ENCODE measurements around the gene PAPOLA. TPM values are rescaled to one million over a fixed set of nuclear protein-coding genes. Genes with fewer than 3 reads are reported as not detected.

The PAPOLA gene
- total and polyA plus RNA-seq, 2 of the 4 experiments (the other 2 are of a cell fraction), result 73.8 to 128 TPM

- Histone ChIP-seq H4K20me1 (ENCODE audit: insufficient read depth, low read length) (peaks cover 93% of the 10 kb centered on the region), H4K5ac (ENCODE audit: low read depth, low read length) (no peak overlapping the region), H3K9me3 (ENCODE audit: control insufficient read depth, insufficient read depth, low read length) (no peaks in the 10 kb centered on the region), H2BK120ac (ENCODE audit: low read depth, low read length) (no peak overlapping the region), H3K18ac (ENCODE audit: low read depth, low read length) (no peak overlapping the region), H3K36me3 (ENCODE audit: control insufficient read depth, insufficient read depth, low read length) (no peaks in the 10 kb centered on the region), H2BK15ac (ENCODE audit: low read depth, low read length) (no peak overlapping the region), H4K91ac (ENCODE audit: insufficient read depth, low read depth, low read length) (no peak overlapping the region), H2BK20ac (ENCODE audit: low read depth, low read length) (no peak overlapping the region), H3K4me1 (ENCODE audit: control insufficient read depth, insufficient read depth, low read length) (peaks cover 8% of the 10 kb centered on the region), H2AFZ (replicated peaks; ENCODE audit: low read length, poor library complexity) (no peak overlapping the region), H3K27ac (ENCODE audit: insufficient read depth, low read length) (no peak overlapping the region), H3K56ac (ENCODE audit: extremely low read depth, insufficient read depth, low read length) (no peak overlapping the region), H3K79me1 (ENCODE audit: low read depth in 1 of 2, low read length in 2 of 2) (peaks cover 4 to 34% of the 10 kb centered on the region in 2 experiments; a peak in 3 of 4 replicates), H3K9me1 (ENCODE audit: insufficient read depth, low read length) (no peaks in the 10 kb centered on the region; the same call in 1 of the 2 replicates), H3K9ac (ENCODE audit: low read depth, low read length) (no peak overlapping the region), H3K23ac (ENCODE audit: low read depth, low read length) (no peak overlapping the region), H3K14ac (replicated peaks; ENCODE audit: low read depth, low read length) (no peak overlapping the region), H2AK9ac (replicated peaks; ENCODE audit: low read depth, low read length, poor library complexity) (no peak overlapping the region), H3K4ac (ENCODE audit: low read depth, low read length) (no peak overlapping the region), H2AK5ac (ENCODE audit: low read depth, low read length) (no peak overlapping the region), H2BK5ac (ENCODE audit: low read depth, low read length, poor library complexity, severe bottlenecking) (no peak overlapping the region), H3K4me3 (ENCODE audit: insufficient read depth, low read depth, low read length) (no peak overlapping the region), H4K8ac (ENCODE audit: low read depth in 2 of 2, low read length in 2 of 2) (no peak overlapping the region), H3K27me3 (ENCODE audit: control insufficient read depth, insufficient read depth, low read length) (no peaks in the 10 kb centered on the region), H3K4me2 (ENCODE audit: low read depth, low read length) (no peak overlapping the region)
- ChIA-PET POLR2A (ENCODE audit: unreplicated experiment) (no interaction called here), CTCF (no interaction called here)
- TF ChIP-seq, protein P1, sequence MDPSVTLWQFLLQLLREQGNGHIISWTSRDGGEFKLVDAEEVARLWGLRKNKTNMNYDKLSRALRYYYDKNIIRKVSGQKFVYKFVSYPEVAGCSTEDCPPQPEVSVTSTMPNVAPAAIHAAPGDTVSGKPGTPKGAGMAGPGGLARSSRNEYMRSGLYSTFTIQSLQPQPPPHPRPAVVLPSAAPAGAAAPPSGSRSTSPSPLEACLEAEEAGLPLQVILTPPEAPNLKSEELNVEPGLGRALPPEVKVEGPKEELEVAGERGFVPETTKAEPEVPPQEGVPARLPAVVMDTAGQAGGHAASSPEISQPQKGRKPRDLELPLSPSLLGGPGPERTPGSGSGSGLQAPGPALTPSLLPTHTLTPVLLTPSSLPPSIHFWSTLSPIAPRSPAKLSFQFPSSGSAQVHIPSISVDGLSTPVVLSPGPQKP (IDR thresholded peaks at IDR 0.05; ENCODE audit: borderline replicate concordance, low read depth, low read length), result no peak
- no peak for TF ChIP-seq FOS (IDR thresholded peaks at IDR 0.05; ENCODE audit: low read depth, low read length)
- TF ChIP-seq, protein P2, sequence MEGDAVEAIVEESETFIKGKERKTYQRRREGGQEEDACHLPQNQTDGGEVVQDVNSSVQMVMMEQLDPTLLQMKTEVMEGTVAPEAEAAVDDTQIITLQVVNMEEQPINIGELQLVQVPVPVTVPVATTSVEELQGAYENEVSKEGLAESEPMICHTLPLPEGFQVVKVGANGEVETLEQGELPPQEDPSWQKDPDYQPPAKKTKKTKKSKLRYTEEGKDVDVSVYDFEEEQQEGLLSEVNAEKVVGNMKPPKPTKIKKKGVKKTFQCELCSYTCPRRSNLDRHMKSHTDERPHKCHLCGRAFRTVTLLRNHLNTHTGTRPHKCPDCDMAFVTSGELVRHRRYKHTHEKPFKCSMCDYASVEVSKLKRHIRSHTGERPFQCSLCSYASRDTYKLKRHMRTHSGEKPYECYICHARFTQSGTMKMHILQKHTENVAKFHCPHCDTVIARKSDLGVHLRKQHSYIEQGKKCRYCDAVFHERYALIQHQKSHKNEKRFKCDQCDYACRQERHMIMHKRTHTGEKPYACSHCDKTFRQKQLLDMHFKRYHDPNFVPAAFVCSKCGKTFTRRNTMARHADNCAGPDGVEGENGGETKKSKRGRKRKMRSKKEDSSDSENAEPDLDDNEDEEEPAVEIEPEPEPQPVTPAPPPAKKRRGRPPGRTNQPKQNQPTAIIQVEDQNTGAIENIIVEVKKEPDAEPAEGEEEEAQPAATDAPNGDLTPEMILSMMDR (conservative IDR thresholded peaks at IDR 0.05; ENCODE audit: low read depth, low read length), result no peak
- no peak for TF ChIP-seq MXI1 (IDR thresholded peaks at IDR 0.05; ENCODE audit: borderline replicate concordance, low read depth, low read length)
- TF ChIP-seq CHD1 (IDR thresholded peaks at IDR 0.05; ENCODE audit: low read depth, low read length), result no peak
- TF ChIP-seq RAD21 (IDR thresholded peaks at IDR 0.05; ENCODE audit: low read length), result no peak
- intact Hi-C loops (cut with micrococcal nuclease), result no loop called here
- no CpG with 5 or more reads among the region's 2 CpGs for WGBS, 2 experiments (ENCODE audit: extremely low coverage in 2 of 2, insufficient read length in 1 of 2)
- in situ Hi-C loops (cut with MboI; ENCODE audit: low sequenced_read_pairs), result no loop called here
- ATAC-seq (ENCODE audit: low read depth) (no peak), DNase-seq (no peak)
- BruUV-seq (replicated peaks), result no TSS peak
- dilution Hi-C loops (cut with HindIII; ENCODE audit: low sequenced_read_pairs, unreplicated experiment), result no loop called here
Observed at GRCh38 chr14:96512122-96512521, 9.9 kb downstream of the PAPOLA start.

Measured in IMR-90 (cell line).